Measurements from ENCODE around the gene PLEKHJ1. TPM values are rescaled to one million over a fixed set of nuclear protein-coding genes. Genes with fewer than 3 reads are reported as not detected.

Gene PLEKHJ1
- total and polyA plus RNA-seq, 11 donors: 44.6 to 89.7 (median 48.8) TPM

DNA sequence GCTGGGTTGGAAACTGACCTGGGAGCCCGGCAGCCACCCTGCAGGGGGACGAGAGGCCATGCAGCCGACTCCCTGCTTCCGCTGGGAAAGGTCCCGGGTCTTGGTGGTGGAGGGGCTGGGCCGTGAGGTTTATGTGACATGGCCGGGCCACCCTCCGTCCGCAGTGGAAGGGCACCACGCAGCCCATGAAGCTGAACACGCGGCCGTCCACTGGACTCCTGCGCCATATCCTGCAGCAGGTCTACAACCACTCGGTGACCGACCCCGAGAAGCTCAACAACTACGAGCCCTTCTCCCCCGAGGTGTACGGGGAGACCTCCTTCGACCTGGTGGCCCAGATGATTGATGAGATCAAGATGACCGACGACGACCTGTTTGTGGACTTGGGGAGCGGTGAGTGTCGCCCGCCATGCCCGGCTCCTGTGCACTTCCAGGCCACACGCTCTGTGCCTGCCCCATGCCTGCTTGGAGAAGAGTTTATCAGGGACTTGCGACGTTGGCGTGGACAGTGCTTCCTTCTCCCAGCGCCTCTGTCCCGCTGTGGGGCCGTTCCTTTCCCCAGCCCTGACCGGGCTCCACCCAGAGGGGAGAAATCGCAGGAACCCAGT, 45.2 kb downstream of the PLEKHJ1 start:
- Histone ChIP-seq H3K27me3 (no peaks in the 10 kb centered on the region), H3K9me3 (no peaks in the 10 kb centered on the region), H3K36me3 (peaks cover 0 to 86% (median 47%) of the 10 kb centered on the region in 9 donors), H3K4me1 (peaks cover 5 to 44% (median 30%) of the 10 kb centered on the region in 12 donors), H3K27ac (no peak overlapping the region), H3K4me3 (no peak overlapping the region)
- WGBS, 4 donors: 92 to 95% (median 93%) methylated on average over 19 to 37 of the region's 37 CpGs
- no peak for ATAC-seq
- intact Hi-C loops (cut with DNase I): loop anchor here in 1 of 10 donors (5.0 kb wide), 1 partner anchor 36 kb away; no protein-coding TSS in a partner anchor
- TF ChIP-seq, protein P1, sequence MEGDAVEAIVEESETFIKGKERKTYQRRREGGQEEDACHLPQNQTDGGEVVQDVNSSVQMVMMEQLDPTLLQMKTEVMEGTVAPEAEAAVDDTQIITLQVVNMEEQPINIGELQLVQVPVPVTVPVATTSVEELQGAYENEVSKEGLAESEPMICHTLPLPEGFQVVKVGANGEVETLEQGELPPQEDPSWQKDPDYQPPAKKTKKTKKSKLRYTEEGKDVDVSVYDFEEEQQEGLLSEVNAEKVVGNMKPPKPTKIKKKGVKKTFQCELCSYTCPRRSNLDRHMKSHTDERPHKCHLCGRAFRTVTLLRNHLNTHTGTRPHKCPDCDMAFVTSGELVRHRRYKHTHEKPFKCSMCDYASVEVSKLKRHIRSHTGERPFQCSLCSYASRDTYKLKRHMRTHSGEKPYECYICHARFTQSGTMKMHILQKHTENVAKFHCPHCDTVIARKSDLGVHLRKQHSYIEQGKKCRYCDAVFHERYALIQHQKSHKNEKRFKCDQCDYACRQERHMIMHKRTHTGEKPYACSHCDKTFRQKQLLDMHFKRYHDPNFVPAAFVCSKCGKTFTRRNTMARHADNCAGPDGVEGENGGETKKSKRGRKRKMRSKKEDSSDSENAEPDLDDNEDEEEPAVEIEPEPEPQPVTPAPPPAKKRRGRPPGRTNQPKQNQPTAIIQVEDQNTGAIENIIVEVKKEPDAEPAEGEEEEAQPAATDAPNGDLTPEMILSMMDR (IDR thresholded peaks at IDR 0.05): no peak
- TF ChIP-seq POLR2A (IDR thresholded peaks at IDR 0.05): no peak
- DNase-seq: no peak

DNA sequence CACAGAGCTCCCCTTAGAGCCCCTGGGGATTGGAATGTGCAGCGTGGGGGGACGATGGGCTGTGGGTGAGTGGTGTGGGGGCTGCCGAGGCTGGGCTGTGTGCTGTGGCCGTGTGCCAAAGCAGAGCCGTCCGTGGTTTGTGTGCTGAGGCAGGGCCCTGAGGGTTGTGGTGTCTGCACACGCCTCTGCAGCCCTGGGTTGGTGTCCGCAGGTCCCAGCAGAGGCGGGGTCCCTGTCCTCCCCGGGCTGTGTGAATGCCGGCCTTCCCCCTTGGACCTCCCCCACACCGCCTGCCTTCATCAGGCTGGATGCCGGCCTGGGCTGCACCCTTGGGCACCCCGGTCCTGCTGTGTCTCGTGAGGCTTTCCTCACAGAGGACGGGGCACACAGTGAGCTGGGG, 46.2 kb downstream of the PLEKHJ1 start:
- peak overlapping the region in 1 of 12 donors; percentile 25 for H3K27ac ChIP-seq
- no peak for TF ChIP-seq POLR2A (IDR thresholded peaks at IDR 0.05)
- TF ChIP-seq, protein P1 (IDR thresholded peaks at IDR 0.05): no peak
- H3K4me3 ChIP-seq: no peak overlapping the region
- 68 to 88% (median 81%) methylated on average over 14 to 16 of the region's 16 CpGs for WGBS, 4 donors
- no peaks in the 10 kb centered on the region for H3K9me3 ChIP-seq
- DNase-seq: no peak
- intact Hi-C loops (cut with DNase I): loop anchor here in 1 of 10 donors (5.0 kb wide), 1 partner anchor 37 kb away; no protein-coding TSS in a partner anchor
- H3K4me1 ChIP-seq: peaks cover 5 to 54% (median 40%) of the 10 kb centered on the region in 12 donors
- ATAC-seq: no peak
- peaks cover 0 to 75% (median 40%) of the 10 kb centered on the region in 9 donors for H3K36me3 ChIP-seq
- H3K27me3 ChIP-seq: no peaks in the 10 kb centered on the region

DNA sequence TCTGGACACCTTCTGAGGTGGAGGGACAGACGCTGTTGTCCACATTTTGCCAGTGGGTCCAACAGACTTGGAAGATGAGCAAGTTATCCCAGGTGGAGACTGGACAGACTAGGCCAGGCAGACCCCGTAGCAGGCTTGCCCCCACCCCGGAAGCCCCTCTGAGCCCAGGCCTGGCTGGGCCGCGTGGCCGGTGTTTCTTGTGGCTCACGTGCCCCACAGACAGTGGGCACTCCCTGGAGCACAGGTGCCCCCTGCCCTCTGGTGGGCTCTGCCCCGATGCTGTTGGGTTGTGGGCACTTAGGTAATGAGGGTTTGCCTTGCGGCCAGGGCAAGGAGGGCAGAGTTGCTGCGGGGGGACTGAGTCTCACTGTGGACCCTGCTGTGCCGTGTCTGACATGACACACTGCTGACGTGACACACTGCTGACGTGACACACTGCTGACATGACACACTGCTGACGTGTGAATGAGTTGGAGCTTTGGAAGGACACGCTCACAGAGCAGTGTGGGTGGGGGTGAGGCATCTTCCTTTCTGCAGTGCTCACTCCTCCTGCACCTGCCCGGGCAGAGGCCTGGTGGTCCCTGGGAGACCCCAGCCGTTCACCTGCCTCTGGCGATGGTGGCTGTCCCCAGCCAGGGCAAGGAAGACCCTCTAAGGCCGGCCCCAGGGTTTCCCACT, 47.3 kb downstream of the PLEKHJ1 start:
- Histone ChIP-seq H3K4me1 (peaks cover 5 to 64% (median 44%) of the 10 kb centered on the region in 12 donors), H3K27ac (peak overlapping the region in 3 of 12 donors; percentile 0 to 57 (median 25)), H3K36me3 (peaks cover 0 to 74% (median 30%) of the 10 kb centered on the region in 9 donors), H3K9me3 (no peaks in the 10 kb centered on the region), H3K4me3 (no peak overlapping the region), H3K27me3 (no peaks in the 10 kb centered on the region)
- TF ChIP-seq POLR2A (IDR thresholded peaks at IDR 0.05): no peak
- TF ChIP-seq, protein P1 (IDR thresholded peaks at IDR 0.05): no peak
- 76 to 80% (median 79%) methylated on average over 11 to 19 of the region's 19 CpGs for WGBS, 4 donors
- intact Hi-C loops (cut with DNase I): no loop called here
- no peak for DNase-seq
- ATAC-seq: no peak

DNA sequence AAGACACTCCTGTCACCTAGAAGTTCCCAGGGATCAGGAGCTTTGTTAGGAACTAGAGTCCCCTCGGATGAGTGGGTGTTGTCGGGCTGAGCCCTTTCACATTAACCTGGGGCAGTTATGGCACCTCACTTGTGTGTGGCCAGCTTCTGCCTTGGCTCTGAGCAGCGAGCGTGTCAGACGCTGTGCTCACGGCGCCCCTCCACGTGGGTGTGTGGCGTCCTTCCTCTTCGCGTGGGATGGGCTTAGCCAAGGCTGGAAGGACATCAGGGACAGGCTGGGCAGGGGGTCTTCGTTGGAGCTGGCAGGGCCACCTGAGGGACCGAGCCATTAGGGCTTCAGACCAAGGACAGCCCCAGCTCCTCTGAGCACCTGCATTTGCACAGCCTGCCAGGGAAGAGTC, 49.0 kb downstream of the PLEKHJ1 start:
- Histone ChIP-seq H3K4me3 (no peak overlapping the region), H3K27ac (peak overlapping the region in 10 of 12 donors; percentile 74 to 89 (median 84)), H3K36me3 (peaks cover 0 to 75% (median 21%) of the 10 kb centered on the region in 9 donors), H3K4me1 (peaks cover 5 to 65% (median 44%) of the 10 kb centered on the region in 12 donors), H3K27me3 (no peaks in the 10 kb centered on the region), H3K9me3 (no peaks in the 10 kb centered on the region)
- TF ChIP-seq POLR2A (IDR thresholded peaks at IDR 0.05): no peak
- TF ChIP-seq, protein P1 (IDR thresholded peaks at IDR 0.05): no peak
- no peak for DNase-seq
- ATAC-seq: no peak
- WGBS, 4 donors: 50 to 70% (median 58%) methylated on average over 4 to 13 of the region's 13 CpGs
- intact Hi-C loops (cut with DNase I): no loop called here
